ENCODE results near the gene ST6GALNAC2. TPM values are rescaled to one million over a fixed set of nuclear protein-coding genes. Genes with fewer than 3 reads are reported as not detected.

The ST6GALNAC2 gene
- total RNA-seq, 1 donor from 2014 or later = not detected

- intact Hi-C loops (cut with micrococcal nuclease) = loop anchor here (1.0 to 10.0 kb wide), 6 partner anchors 42 to 180 kb away; partner anchors contain the start of genes MFSD11, MXRA7, SRSF2 and UBE2O
Observed at GRCh38 chr17:76557368-76558197, 28.1 kb downstream of the ST6GALNAC2 start.

GRCh38 chr17:76556765-76557367 lies 28.8 kb downstream of the ST6GALNAC2 start:
- intact Hi-C loops (cut with micrococcal nuclease) = loop anchor here (1.0 to 10.0 kb wide), 5 partner anchors 42 to 180 kb away; partner anchors contain the start of genes MFSD11, MXRA7, SRSF2 and UBE2O

- intact Hi-C loops (cut with micrococcal nuclease) = loop anchor here (10.0 kb wide), 1 partner anchor 161 kb away; the partner anchor contains the start of gene MXRA7
Observed at GRCh38 chr17:76554131-76554530, 31.5 kb downstream of the ST6GALNAC2 start.

GRCh38 chr17:76553178-76553908 lies 32.3 kb downstream of the ST6GALNAC2 start:
- intact Hi-C loops (cut with micrococcal nuclease) = loop anchor here (10.0 kb wide), 1 partner anchor 161 kb away; the partner anchor contains the start of gene MXRA7

GRCh38 chr17:76551685-76552084 lies 34.0 kb downstream of the ST6GALNAC2 start:
- intact Hi-C loops (cut with micrococcal nuclease) = loop anchor here (10.0 kb wide), 1 partner anchor 163 kb away; the partner anchor contains the start of gene MXRA7

GRCh38 chr17:76550712-76551615 lies 34.7 kb downstream of the ST6GALNAC2 start:
- intact Hi-C loops (cut with micrococcal nuclease) = loop anchor here (10.0 kb wide), 1 partner anchor 164 kb away; the partner anchor contains the start of gene MXRA7

GRCh38 chr17:76549539-76549938 lies 36.1 kb downstream of the ST6GALNAC2 start:
- intact Hi-C loops (cut with micrococcal nuclease) = no loop called here

GRCh38 chr17:76549215-76549518 lies 36.5 kb downstream of the ST6GALNAC2 start:
- intact Hi-C loops (cut with micrococcal nuclease) = no loop called here

- intact Hi-C loops (cut with micrococcal nuclease) = no loop called here
Observed at GRCh38 chr17:76548378-76549214, 37.1 kb downstream of the ST6GALNAC2 start.

GRCh38 chr17:76547642-76548202 lies 37.9 kb downstream of the ST6GALNAC2 start:
- intact Hi-C loops (cut with micrococcal nuclease) = loop anchor here (1.0 kb wide), 2 partner anchors 24 to 81 kb away; no protein-coding TSS in a partner anchor

GRCh38 chr17:76547183-76547641 lies 38.4 kb downstream of the ST6GALNAC2 start:
- intact Hi-C loops (cut with micrococcal nuclease) = loop anchor here (1.0 kb wide), 2 partner anchors 24 to 81 kb away; no protein-coding TSS in a partner anchor

- intact Hi-C loops (cut with micrococcal nuclease) = loop anchor here (1.0 kb wide), 2 partner anchors 23 to 80 kb away; no protein-coding TSS in a partner anchor
Observed at GRCh38 chr17:76546556-76547182, 39.0 kb downstream of the ST6GALNAC2 start.

GRCh38 chr17:76545918-76546555 lies 39.6 kb downstream of the ST6GALNAC2 start:
- intact Hi-C loops (cut with micrococcal nuclease) = no loop called here

GRCh38 chr17:76544546-76545365 lies 40.9 kb downstream of the ST6GALNAC2 start:
- intact Hi-C loops (cut with micrococcal nuclease) = no loop called here

GRCh38 chr17:76543826-76544545 lies 41.7 kb downstream of the ST6GALNAC2 start:
- intact Hi-C loops (cut with micrococcal nuclease) = no loop called here

- intact Hi-C loops (cut with micrococcal nuclease) = no loop called here
Observed at GRCh38 chr17:76543482-76543825, 42.2 kb downstream of the ST6GALNAC2 start.

- intact Hi-C loops (cut with micrococcal nuclease) = no loop called here
Observed at GRCh38 chr17:76542984-76543383, 42.7 kb downstream of the ST6GALNAC2 start.

Data from T-helper 2 cell treated with Interferon-gamma antibody and Interleukin-4, amounts not matched to agents 100 ng/mL and 5 ng/mL, for 36 hours (primary cell).